CD4-positive, alpha-beta T cell treated with Interleukin-1 beta for 1 hour (primary cell): ENCODE measurements around the gene OR2T33.
"Not testable (repeated sequence)": the region's sequence is repeated elsewhere in the genome, so short reads cannot be mapped to it uniquely, and the experiment has no call there.

ENCODE experiments used
- DNase-seq, 2 donors: peaks; one replicate each; pipeline ENCODE4 v3.0.0-alpha.2; 2020 to 2022

Gene OR2T33

GRCh38 chr1:248277876-248278275 is at the start of gene OR2T33:
Gene OR2T33 (minus strand): TSS chr1:248277976. CDS start chr1:248273814, 4,162 bp downstream.
- no peak for DNase-seq

GRCh38 chr1:248324468-248324867 is 46.7 kb upstream of the OR2T33 start, which contains the start of gene OR2M7:
Gene OR2M7 (minus strand): TSS chr1:248324568. CDS start chr1:248324568, 0 bp downstream.
- DNase-seq = no peak

GRCh38 chr1:248316796-248317195 is 39.0 kb upstream of the OR2T33 start:
- DNase-seq = no peak

- not testable (repeated sequence) for DNase-seq
Measured at GRCh38 chr1:248306740-248307139, 29.0 kb upstream of the OR2T33 start.

- DNase-seq = no peak
Measured at GRCh38 chr1:248306103-248306502, 28.3 kb upstream of the OR2T33 start.

GRCh38 chr1:248305672-248306071 is 27.9 kb upstream of the OR2T33 start:
- not testable (repeated sequence) for DNase-seq

- no peak for DNase-seq
Measured at GRCh38 chr1:248303324-248303723, 25.5 kb upstream of the OR2T33 start, which contains the start of gene OR2T12. Gene OR2T12 (minus strand): TSS chr1:248303424. CDS start chr1:248295578, 7,846 bp downstream.

- no peak for DNase-seq
Measured at GRCh38 chr1:248288391-248288790, 10.6 kb upstream of the OR2T33 start.

GRCh38 chr1:248273225-248273624 is 4.6 kb downstream of the OR2T33 start:
- not testable (repeated sequence) for DNase-seq

- DNase-seq = no peak
Measured at GRCh38 chr1:248268178-248268577, 9.6 kb downstream of the OR2T33 start.

- DNase-seq = not testable (repeated sequence)
Measured at GRCh38 chr1:248259309-248259708, 18.5 kb downstream of the OR2T33 start.

- DNase-seq = peak; percentile 7 to 34
Measured at GRCh38 chr1:248243204-248243603, 34.6 kb downstream of the OR2T33 start.

- DNase-seq = no peak
Measured at GRCh38 chr1:248239478-248239877, 38.3 kb downstream of the OR2T33 start.

- no peak for DNase-seq
Measured at GRCh38 chr1:248231117-248231516, 46.7 kb downstream of the OR2T33 start, which contains the start of gene OR2M4. Gene OR2M4 (plus strand): TSS chr1:248231417. CDS start chr1:248238929, 7,512 bp downstream.

GRCh38 chr1:248229360-248229908 is 48.3 kb downstream of the OR2T33 start:
- no peak for DNase-seq

- no peak for DNase-seq
Measured at GRCh38 chr1:248225537-248225936, 52.2 kb downstream of the OR2T33 start.
